Muscle of leg (tissue), 11 donors: ENCODE data around the gene SYNDIG1. TPM values are rescaled to one million over a fixed set of nuclear protein-coding genes. Genes with fewer than 3 reads are reported as not detected.

Experiments used
- DNase-seq: peaks from one replicate; pipeline ENCODE4 v3.0.0; 2013
- H3K27ac ChIP-seq: one replicate; pipeline ENCODE4 v1.5.1; 2013; ENCODE audit warnings: mild to moderate bottlenecking, low read length, control low read depth
- H3K27me3 ChIP-seq: one replicate; pipeline ENCODE4 v1.6.1; 2013; ENCODE audit warnings: low read length; ENCODE audit not compliant: control insufficient read depth, insufficient read depth
- H3K36me3 ChIP-seq: one replicate; pipeline ENCODE4 v1.6.1; 2013; ENCODE audit warnings: low read length; ENCODE audit not compliant: control insufficient read depth, insufficient read depth
- H3K4me1 ChIP-seq: one replicate; pipeline ENCODE4 v1.6.1; 2013; ENCODE audit warnings: low read length; ENCODE audit not compliant: control insufficient read depth, insufficient read depth
- H3K4me3 ChIP-seq: one replicate; pipeline ENCODE4 v1.5.1; 2013; ENCODE audit warnings: low read length, control low read depth
- H3K9me3 ChIP-seq: replicated peaks from 2 replicates; pipeline ENCODE4 v1.6.1; 2013; ENCODE audit warnings: low read depth, low read length; ENCODE audit not compliant: control insufficient read depth
- WGBS: methylation state at CpG from one replicate; pipeline ENCODE4 v1.1.5; 2013; ENCODE audit warnings: missing lambda C conversion rate; ENCODE audit not compliant: insufficient coverage; 5-methylcytosine and 5-hydroxymethylcytosine counted together
- polyA plus RNA-seq, 8 donors: library from polyadenylated mRNA; unstranded; fragments of 120-200 nt; gene quantifications; one replicate each; pipeline versions ENCODE4 v1.2.1 to v1.2.3, GENCODE V29; 2013; ENCODE audit warnings: inconsistent platforms in 1 of 8, low replicate concordance in 1 of 8; ENCODE audit not compliant: insufficient read length in 8 of 8, insufficient read depth in 1 of 8
- total RNA-seq: library from RNA; stranded (reverse); fragments of 120-200 nt; gene quantifications from one replicate; pipeline ENCODE4 v1.2.4, GENCODE V29; 2013

The SYNDIG1 gene
- total and polyA plus RNA-seq, 9 donors, result 2.5 to 5.3 (median 4.3) TPM

DNA sequence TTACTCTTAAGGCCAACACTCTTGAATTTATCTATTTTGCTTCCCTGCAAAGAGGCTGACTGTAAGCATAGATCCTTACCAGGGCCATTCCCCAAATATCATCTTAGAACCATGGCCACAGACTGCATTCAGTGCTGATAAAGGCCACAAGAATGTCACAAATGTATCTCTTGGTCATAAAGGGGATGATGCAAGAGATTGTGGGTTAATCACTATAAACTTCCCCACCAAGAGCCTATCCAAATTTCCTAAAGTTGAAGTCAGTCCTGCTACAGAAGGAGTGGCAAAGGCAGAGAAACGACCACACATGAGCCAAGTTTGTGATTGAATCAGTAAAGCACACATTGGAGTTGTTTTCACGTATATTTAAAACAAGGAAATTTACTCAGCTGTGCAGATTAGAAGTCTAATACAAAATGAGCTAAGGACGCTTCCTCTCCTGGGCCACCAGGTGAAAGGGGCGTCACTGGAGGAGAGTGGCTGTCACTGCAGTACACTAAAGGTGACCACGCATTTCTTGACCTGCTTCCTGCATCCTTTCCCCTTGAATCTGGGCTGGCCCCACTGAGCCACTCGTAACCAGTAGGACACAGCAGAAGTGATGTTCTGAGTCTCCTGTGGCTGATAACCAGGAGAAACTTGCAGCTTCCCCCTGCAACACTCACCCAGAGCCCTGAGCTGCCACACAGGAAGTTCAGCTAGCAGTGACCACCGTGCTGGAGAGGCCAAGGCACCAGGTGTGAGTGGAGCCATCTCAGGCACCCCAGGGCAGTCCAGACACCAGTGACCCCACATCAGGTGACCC lies 181.9 kb downstream of the SYNDIG1 start:
- Histone ChIP-seq H3K27me3 (no peaks in the 10 kb centered on the region), H3K4me1 (peaks cover 7% of the 10 kb centered on the region), H3K36me3 (no peaks in the 10 kb centered on the region), H3K9me3 (no peaks in the 10 kb centered on the region), H3K27ac (no peak overlapping the region), H3K4me3 (no peak overlapping the region)
- no peak for DNase-seq
- 67% methylated on average over 6 of the region's 7 CpGs for WGBS

GRCh38 chr20:24651976-24652345 lies 182.5 kb downstream of the SYNDIG1 start:
- no peak overlapping the region for H3K4me3 ChIP-seq

GRCh38 chr20:24653306-24653705 lies 183.9 kb downstream of the SYNDIG1 start:
- WGBS, result 51% methylated on average over 4 of the region's 5 CpGs
- DNase-seq, result no peak
- Histone ChIP-seq H3K36me3 (no peaks in the 10 kb centered on the region), H3K4me3 (no peak overlapping the region), H3K27me3 (no peaks in the 10 kb centered on the region), H3K4me1 (peaks cover 19% of the 10 kb centered on the region), H3K27ac (no peak overlapping the region), H3K9me3 (no peaks in the 10 kb centered on the region)

More at GRCh38 chr20:24651976-24652345, 182.5 kb downstream of the SYNDIG1 start:
- Histone ChIP-seq H3K27me3 (no peaks in the 10 kb centered on the region), H3K27ac (no peak overlapping the region), H3K4me1 (peaks cover 7% of the 10 kb centered on the region), H3K36me3 (no peaks in the 10 kb centered on the region), H3K9me3 (no peaks in the 10 kb centered on the region)
- 56% methylated on average over 4 of the region's 4 CpGs for WGBS
- no peak for DNase-seq

GRCh38 chr20:24654425-24654824 lies 185.0 kb downstream of the SYNDIG1 start:
- Histone ChIP-seq H3K4me3 (no peak overlapping the region), H3K9me3 (no peaks in the 10 kb centered on the region), H3K4me1 (peaks cover 26% of the 10 kb centered on the region), H3K27me3 (no peaks in the 10 kb centered on the region), H3K27ac (no peak overlapping the region), H3K36me3 (no peaks in the 10 kb centered on the region)
- no peak for DNase-seq
- WGBS, result no CpG with 5 or more reads among the region's 1 CpG

GRCh38 chr20:24656391-24656790 lies 187.0 kb downstream of the SYNDIG1 start:
- WGBS, result 86% methylated on average over 12 of the region's 12 CpGs
- H3K27me3 ChIP-seq, result no peaks in the 10 kb centered on the region
- H3K36me3 ChIP-seq, result no peaks in the 10 kb centered on the region
- DNase-seq, result no peak
- H3K4me1 ChIP-seq, result peaks cover 29% of the 10 kb centered on the region
- H3K27ac ChIP-seq, result no peak overlapping the region
- no peak overlapping the region for H3K4me3 ChIP-seq
- no peaks in the 10 kb centered on the region for H3K9me3 ChIP-seq

GRCh38 chr20:24657196-24657595 lies 187.8 kb downstream of the SYNDIG1 start:
- no peak overlapping the region for H3K4me3 ChIP-seq
- H3K27me3 ChIP-seq, result no peaks in the 10 kb centered on the region
- H3K27ac ChIP-seq, result no peak overlapping the region
- H3K9me3 ChIP-seq, result no peaks in the 10 kb centered on the region
- no peaks in the 10 kb centered on the region for H3K36me3 ChIP-seq
- peaks cover 36% of the 10 kb centered on the region for H3K4me1 ChIP-seq
- 68% methylated on average over 4 of the region's 8 CpGs for WGBS
- no peak for DNase-seq

DNA sequence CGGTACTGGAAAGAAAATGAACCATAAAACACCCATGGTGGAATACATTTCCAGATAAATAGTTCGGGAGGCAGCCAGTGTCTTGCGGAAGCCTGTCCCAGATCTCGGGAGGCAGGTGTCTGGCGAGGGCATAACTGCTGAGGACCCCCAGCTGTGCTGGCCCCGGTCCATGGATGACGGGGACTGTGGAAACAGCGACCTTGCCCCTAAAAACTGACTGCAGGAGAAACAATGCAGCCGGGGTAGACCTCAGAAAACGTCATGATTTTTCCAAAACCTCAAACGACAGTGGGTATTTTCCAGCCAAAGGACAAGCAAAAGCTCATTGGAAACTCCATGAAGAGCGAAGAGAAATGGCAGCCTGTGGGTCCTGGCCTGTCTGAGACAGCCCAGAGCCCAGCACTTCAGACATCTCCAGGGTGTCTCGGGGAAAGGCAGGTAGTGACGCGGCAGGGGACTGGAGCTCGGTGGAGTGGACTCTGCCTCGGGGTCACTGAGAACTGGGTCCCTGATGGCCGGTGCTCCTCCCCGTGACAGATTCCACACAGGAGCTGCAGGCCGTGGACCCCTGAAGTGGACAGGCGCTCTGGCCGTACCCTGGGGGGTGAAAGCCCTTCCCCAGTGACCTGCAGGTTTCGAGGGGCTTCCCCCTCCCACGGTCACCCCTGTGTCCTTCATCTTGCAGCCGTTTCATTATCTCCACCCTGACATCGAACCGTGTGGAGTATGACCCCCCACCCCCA lies 188.6 kb downstream of the SYNDIG1 start:
- H3K27ac ChIP-seq, result no peak overlapping the region
- H3K27me3 ChIP-seq, result no peaks in the 10 kb centered on the region
- no peaks in the 10 kb centered on the region for H3K36me3 ChIP-seq
- H3K4me1 ChIP-seq, result peaks cover 41% of the 10 kb centered on the region
- H3K4me3 ChIP-seq, result no peak overlapping the region
- DNase-seq, result no peak
- no peaks in the 10 kb centered on the region for H3K9me3 ChIP-seq
- 74% methylated on average over 24 of the region's 27 CpGs for WGBS

GRCh38 chr20:24658920-24659660 lies 189.7 kb downstream of the SYNDIG1 start:
- Histone ChIP-seq H3K4me3 (no peak overlapping the region), H3K9me3 (no peaks in the 10 kb centered on the region), H3K36me3 (no peaks in the 10 kb centered on the region), H3K27me3 (no peaks in the 10 kb centered on the region), H3K27ac (no peak overlapping the region), H3K4me1 (peaks cover 51% of the 10 kb centered on the region)
- WGBS, result 65% methylated on average over 15 of the region's 17 CpGs
- DNase-seq, result peak; percentile 35

DNA sequence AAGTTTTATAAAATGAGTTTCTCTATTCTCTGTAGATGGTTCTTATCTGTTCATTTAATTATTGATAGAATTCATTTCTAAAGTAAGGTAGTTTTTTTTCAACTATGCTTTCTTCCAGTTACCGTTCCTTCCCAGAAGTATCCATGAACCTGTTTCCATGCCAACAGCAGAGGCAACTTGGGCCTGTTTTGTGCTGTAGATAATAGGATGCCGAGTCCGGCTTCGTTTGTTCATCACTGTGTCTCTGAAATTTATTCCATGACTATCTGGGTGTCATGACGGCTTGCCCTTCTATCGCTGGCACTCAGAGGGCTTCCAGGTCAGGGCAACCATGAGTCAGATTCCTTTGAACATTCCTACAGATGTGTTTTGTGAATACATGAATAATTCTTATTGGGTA lies 190.4 kb downstream of the SYNDIG1 start:
- Histone ChIP-seq H3K27ac (no peak overlapping the region), H3K36me3 (no peaks in the 10 kb centered on the region), H3K27me3 (no peaks in the 10 kb centered on the region), H3K4me1 (peaks cover 55% of the 10 kb centered on the region), H3K4me3 (no peak overlapping the region), H3K9me3 (no peaks in the 10 kb centered on the region)
- WGBS, result 87% methylated on average over 3 of the region's 6 CpGs
- DNase-seq, result no peak

- peaks cover 56% of the 10 kb centered on the region for H3K4me1 ChIP-seq
- WGBS, result 97% methylated on average over 8 of the region's 8 CpGs
These were observed 191.2 kb downstream of the SYNDIG1 start for GRCh38 chr20:24660651-24661050.

More at GRCh38 chr20:24660651-24661050, 191.2 kb downstream of the SYNDIG1 start:
- Histone ChIP-seq H3K4me3 (no peak overlapping the region), H3K9me3 (no peaks in the 10 kb centered on the region), H3K27ac (no peak overlapping the region), H3K36me3 (peaks cover 3% of the 10 kb centered on the region), H3K27me3 (no peaks in the 10 kb centered on the region)
- DNase-seq, result no peak
